Measurements from ENCODE around the gene GYS1. TPM values are rescaled to one million over a fixed set of nuclear protein-coding genes. Genes with fewer than 3 reads are reported as not detected.
"Not testable (repeated sequence)": the region's sequence is repeated elsewhere in the genome, so short reads cannot be mapped to it uniquely, and the experiment has no call there.

Gene GYS1
- total and polyA plus RNA-seq, 2 of the 8 experiments (the other 6 are each of a cell fraction or from before 2014, with no cell fraction given) = 30.0 to 38.7 TPM

DNA sequence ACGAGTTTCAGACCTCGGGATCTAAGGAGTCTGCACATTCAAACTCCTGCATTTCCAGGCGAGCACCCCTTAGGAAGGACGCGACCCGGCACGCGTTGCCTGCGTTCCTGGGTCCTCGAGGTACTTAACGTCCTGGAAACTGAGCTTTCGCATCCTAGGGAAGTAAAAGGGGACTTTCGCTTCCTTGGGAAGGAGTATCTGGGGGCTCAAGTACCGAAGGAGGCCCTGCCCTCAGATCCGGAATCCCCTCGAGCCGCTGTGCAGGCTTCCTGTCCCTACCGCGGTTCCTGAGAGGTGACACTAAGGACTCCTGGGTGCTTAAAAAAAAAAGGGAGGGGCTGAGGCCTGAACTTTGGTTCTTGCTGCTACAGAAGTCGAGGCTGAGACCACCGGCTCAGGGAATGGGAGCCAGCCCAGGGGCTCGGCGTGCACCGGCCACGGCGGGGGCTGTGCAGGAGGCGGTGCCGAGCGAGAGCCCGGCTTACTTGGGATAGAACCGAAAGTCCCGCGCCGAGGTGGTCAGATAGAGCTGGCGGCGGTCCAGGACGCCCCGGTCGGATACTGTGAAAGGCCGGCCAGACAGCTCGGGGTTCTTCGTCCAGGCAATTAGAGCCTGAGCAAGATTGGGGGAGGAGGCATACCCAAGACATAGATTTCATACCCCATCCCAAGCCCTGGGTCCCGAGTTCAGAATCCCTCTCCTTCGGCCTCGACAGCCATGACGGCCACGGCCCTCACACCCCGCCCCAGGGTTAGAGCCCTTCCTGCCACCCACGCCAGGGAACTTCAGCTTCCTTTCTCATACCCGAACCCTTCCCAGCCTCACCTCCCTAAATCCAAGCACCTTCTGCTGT lies 25.5 kb upstream of the GYS1 start:
- H4K20me1 ChIP-seq (replicated peaks in 1 of 2; ENCODE audit: control insufficient read depth in 1 of 2, insufficient read depth in 2 of 2, low read length in 2 of 2); H2BK15ac ChIP-seq (ENCODE audit: low read length); DNase-seq (ENCODE audit: low read depth in 1 of 2, low spot score in 2 of 2); H3K23ac ChIP-seq (ENCODE audit: insufficient read length); H3K56ac ChIP-seq (replicated peaks; ENCODE audit: insufficient read length, low read depth, low read length); H3K79me1 ChIP-seq (ENCODE audit: low read depth, low read length); H3K79me2 ChIP-seq (ENCODE audit: control insufficient read depth in 1 of 2, insufficient read depth in 2 of 2, low read length in 2 of 2); H3K23me2 ChIP-seq (ENCODE audit: low read depth, low read length); H4K8ac ChIP-seq (ENCODE audit: extremely low read depth, insufficient read depth, low read length); H3K14ac ChIP-seq (ENCODE audit: insufficient read length); H2AK5ac ChIP-seq (ENCODE audit: low read depth, low read length); H2BK5ac ChIP-seq (ENCODE audit: low read depth, low read length); H3K4ac ChIP-seq (replicated peaks; ENCODE audit: insufficient read length, low read depth, low read length); H3K9me3 ChIP-seq (ENCODE audit: insufficient read depth in 2 of 2, low read depth in 1 of 2, low read length in 1 of 2); H2BK20ac ChIP-seq (ENCODE audit: low read length); H2BK120ac ChIP-seq (replicated peaks; ENCODE audit: low read depth, low read length); H2BK12ac ChIP-seq (ENCODE audit: low read depth, low read length); FAIRE-seq; H2AFZ ChIP-seq (ENCODE audit: low read length); H4K91ac ChIP-seq (replicated peaks; ENCODE audit: insufficient read length, low read length); H3K27ac ChIP-seq (ENCODE audit: low read depth, low read length); H3K18ac ChIP-seq (ENCODE audit: extremely low read depth, low read length); H3K9ac ChIP-seq (replicated peaks in 1 of 4; ENCODE audit: extremely low read depth in 1 of 4, low read depth in 3 of 4, low read length in 3 of 4); H4K5ac ChIP-seq (ENCODE audit: insufficient read length, low read depth, low read length): not testable (repeated sequence)
- peaks cover 0 to 15% (median 12%) of the 10 kb centered on the region in 4 experiments; a peak in 6 of 7 replicates for H3K27me3 ChIP-seq (replicated peaks in 1 of 4; ENCODE audit: control insufficient read depth in 3 of 4, extremely low read depth in 1 of 4, insufficient read depth in 3 of 4, low read length in 3 of 4)
- POLR2A ChIA-PET (ENCODE audit: partially characterized antibody) = interaction anchor here (0.7 to 1.5 kb wide), 9 partner anchors 8 to 128 kb away, joined by 3 to 4 read pairs (median 3); partner anchors contain the start of genes GYS1 and RUVBL2
- TF ChIP-seq, protein P1, sequence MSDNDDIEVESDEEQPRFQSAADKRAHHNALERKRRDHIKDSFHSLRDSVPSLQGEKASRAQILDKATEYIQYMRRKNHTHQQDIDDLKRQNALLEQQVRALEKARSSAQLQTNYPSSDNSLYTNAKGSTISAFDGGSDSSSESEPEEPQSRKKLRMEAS (IDR thresholded peaks at IDR 0.05) = peak; percentile 57; the same call in 1 of the 2 replicates
- H3K36me3 ChIP-seq (ENCODE audit: control insufficient read depth in 2 of 4, insufficient read depth in 4 of 4, low read length in 3 of 4) = peaks cover 5 to 19% (median 10%) of the 10 kb centered on the region in 4 experiments; a peak in 7 of 8 replicates
- H3K4me2 ChIP-seq (ENCODE audit: insufficient read depth in 1 of 2, low read depth in 2 of 2, low read length in 2 of 2) = peak overlapping the region; percentile 78 to 82
- peak overlapping the region; percentile 27 to 68 (median 40); a peak in 4 of 8 replicates for H3K4me3 ChIP-seq (ENCODE audit: extremely low read depth in 1 of 4, insufficient read depth in 2 of 4, low read depth in 3 of 4, low read length in 4 of 4)
- CTCF ChIA-PET (ENCODE audit: partially characterized antibody) = interaction anchor here (0.7 to 8.1 kb wide), 15 partner anchors 9 to 324 kb away, joined by 3 to 46 read pairs (median 4); partner anchors contain the start of genes CGB2 and CGB7
- peaks cover 0 to 17% (median 8%) of the 10 kb centered on the region in 4 experiments; a peak in 5 of 7 replicates for H3K4me1 ChIP-seq (replicated peaks in 1 of 4; ENCODE audit: control insufficient read depth in 3 of 4, insufficient read depth in 4 of 4, low read length in 3 of 4)
- 63% methylated on average over 36 of the region's 50 CpGs; no CpG with 5 or more reads in 1 of the 2 experiments for WGBS, 2 experiments (ENCODE audit: extremely low coverage in 1 of 2, insufficient coverage in 1 of 2, insufficient read length in 1 of 2, insufficient replicate concordance in 2 of 2, low coverage in 1 of 2, low lambda C conversion rate in 2 of 2, missing lambda C conversion rate in 1 of 2)

All from H1 (cell line).